LNCAP (cell line): ENCODE measurements around the gene C2orf81.

Source experiments
- TF ChIP-seq, protein P1 (sequence below): fragments of 450-650 bp; IDR thresholded peaks from 2 replicates; pipeline ENCODE4 v1.5.1; 2017; ENCODE audit warnings: mild to moderate bottlenecking

C2orf81 gene

DNA sequence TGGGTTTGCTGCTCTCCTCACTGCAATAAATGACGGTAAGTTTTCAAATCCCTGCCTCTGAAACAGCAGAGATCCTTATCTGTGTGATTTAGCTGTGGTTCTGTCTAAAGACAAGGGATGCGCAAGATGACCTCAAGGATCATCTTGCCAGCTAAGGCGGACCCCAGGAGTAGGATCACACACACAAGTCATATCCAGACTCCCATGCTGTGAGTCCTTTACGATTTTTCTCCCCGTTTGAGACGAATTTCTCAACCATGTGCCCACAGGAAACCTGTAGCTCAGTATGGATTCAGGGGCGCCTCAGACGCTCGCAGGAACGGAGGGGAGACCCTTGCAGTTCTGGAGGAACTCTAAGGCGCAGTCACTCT is 30.2 kb downstream of the C2orf81 start:
- TF ChIP-seq, protein P1, sequence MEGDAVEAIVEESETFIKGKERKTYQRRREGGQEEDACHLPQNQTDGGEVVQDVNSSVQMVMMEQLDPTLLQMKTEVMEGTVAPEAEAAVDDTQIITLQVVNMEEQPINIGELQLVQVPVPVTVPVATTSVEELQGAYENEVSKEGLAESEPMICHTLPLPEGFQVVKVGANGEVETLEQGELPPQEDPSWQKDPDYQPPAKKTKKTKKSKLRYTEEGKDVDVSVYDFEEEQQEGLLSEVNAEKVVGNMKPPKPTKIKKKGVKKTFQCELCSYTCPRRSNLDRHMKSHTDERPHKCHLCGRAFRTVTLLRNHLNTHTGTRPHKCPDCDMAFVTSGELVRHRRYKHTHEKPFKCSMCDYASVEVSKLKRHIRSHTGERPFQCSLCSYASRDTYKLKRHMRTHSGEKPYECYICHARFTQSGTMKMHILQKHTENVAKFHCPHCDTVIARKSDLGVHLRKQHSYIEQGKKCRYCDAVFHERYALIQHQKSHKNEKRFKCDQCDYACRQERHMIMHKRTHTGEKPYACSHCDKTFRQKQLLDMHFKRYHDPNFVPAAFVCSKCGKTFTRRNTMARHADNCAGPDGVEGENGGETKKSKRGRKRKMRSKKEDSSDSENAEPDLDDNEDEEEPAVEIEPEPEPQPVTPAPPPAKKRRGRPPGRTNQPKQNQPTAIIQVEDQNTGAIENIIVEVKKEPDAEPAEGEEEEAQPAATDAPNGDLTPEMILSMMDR, result no peak

DNA sequence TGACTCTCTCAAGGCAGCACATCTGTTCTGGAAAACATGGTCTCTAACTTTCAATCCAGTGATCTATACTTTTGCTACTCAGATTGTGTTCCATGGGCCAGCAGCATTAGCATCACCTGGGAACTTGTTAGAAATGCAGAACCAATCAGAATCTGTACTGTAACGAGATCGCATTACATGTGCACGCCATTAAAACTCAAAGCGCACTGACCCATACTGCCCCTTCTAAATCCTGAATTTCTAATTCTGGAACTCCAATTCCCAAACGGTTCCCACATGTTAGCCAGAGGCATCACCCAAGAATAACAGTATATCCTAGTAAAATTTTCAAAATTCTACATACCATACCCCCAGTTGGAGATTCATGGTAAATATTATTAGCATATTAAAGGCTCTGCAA is 30.8 kb downstream of the C2orf81 start:
- TF ChIP-seq, protein P1, result no peak

DNA sequence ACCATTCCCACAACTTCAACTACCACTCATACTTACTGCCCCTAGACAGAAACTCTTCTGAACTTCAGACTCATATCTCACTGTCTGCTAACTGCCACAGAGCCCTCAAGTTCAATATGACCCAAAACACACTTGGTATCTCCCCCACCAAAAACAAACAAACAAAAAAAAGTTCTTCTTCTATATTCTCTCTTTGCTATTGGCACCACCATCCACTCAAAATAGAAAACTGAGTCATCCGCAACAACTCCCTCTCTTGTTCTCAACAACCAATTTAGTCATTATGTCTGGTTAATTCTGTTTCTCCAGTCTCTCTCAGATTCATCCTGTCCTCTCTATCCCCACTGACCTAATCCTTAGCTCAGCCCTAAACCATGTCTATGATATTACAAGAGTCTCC is 34.1 kb downstream of the C2orf81 start:
- TF ChIP-seq, protein P1, result no peak

DNA sequence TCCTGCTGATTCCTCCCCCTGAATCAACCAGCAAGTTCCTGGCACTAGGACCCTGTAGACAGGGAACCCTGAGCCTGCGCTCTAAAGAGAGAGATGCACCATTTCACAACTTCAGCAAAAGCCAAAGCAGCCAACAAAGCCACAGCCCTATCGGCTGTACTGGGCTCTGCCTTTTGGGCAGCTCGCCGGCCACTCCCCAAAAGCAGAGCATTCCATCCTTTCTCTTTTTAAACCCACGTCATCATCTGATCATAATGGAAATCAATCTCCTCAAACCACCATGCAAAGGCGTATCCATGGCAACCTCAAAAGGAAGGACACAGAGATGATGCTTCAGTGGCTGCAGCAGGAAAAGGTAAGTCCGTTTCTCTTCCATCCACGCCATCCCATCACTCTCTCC is 36.0 kb downstream of the C2orf81 start:
- TF ChIP-seq, protein P1, result no peak

DNA sequence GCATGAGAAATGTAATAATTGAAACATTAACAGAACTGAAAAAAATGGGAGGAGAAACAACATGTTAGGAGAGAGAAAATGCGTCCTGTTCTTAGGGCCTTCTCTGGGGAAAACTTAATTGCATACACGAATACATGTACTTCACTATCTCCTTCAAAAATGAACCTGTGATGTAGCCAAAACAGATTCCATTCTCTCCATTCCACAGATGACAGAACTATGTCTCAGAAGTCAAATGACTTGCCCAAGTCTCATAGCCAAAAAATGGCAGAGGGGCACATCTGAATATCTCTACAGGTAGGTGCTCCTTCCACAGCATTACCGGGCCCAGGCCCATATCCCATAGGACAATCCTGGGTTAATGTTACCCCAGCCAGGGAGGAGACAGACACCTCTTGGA is 37.4 kb downstream of the C2orf81 start:
- TF ChIP-seq, protein P1, result no peak

DNA sequence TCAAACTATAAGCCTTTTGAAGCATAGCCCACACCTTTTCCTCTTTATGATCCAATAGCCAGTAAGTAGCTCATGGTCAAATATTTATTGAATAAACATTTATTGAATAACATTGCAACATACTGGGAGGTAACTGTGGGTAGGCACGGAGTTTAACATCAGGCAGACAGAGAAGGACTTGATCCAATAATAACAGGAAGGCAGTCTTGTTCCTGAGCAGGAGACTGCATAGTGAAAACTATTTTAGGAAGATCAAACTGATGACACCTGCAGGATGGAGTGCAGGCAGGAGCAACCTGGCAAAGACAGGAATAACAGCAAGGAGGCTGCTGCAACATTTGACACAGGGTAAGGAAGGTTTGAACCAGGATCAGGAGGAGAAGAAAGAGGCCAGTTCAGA is 38.2 kb downstream of the C2orf81 start:
- TF ChIP-seq, protein P1, result no peak

DNA sequence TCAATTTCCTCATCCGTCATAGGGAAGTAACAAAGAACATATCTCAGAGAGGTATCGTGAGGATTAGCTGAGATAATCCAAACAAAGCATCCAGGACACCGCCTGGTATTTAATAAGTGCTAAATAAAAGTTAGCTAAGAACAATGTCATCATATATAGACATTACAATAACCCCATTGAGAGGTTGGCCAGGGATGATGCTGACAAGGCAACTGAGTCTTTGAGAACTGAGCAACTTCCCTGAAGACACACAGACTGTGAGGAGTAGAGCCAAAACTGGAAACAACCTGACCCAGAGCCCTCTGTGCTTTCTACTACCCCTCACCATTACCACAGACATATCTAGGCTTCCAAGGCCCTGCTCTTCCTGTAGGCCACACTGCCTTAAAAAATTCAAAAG is 39.7 kb downstream of the C2orf81 start:
- TF ChIP-seq, protein P1, result no peak
